ENCODE data around the gene PIWIL4.

Gene PIWIL4

GRCh38 chr11:94662846-94663390 lies 95.8 kb downstream of the PIWIL4 start:
- DNase-seq (ENCODE audit: low read depth), result no peak

GRCh38 chr11:94664346-94664745 lies 97.2 kb downstream of the PIWIL4 start:
- peak; percentile 46 for DNase-seq (ENCODE audit: low read depth)

- no peak for DNase-seq (ENCODE audit: low read depth)
These were observed 98.0 kb downstream of the PIWIL4 start for GRCh38 chr11:94665116-94665659.

DNA sequence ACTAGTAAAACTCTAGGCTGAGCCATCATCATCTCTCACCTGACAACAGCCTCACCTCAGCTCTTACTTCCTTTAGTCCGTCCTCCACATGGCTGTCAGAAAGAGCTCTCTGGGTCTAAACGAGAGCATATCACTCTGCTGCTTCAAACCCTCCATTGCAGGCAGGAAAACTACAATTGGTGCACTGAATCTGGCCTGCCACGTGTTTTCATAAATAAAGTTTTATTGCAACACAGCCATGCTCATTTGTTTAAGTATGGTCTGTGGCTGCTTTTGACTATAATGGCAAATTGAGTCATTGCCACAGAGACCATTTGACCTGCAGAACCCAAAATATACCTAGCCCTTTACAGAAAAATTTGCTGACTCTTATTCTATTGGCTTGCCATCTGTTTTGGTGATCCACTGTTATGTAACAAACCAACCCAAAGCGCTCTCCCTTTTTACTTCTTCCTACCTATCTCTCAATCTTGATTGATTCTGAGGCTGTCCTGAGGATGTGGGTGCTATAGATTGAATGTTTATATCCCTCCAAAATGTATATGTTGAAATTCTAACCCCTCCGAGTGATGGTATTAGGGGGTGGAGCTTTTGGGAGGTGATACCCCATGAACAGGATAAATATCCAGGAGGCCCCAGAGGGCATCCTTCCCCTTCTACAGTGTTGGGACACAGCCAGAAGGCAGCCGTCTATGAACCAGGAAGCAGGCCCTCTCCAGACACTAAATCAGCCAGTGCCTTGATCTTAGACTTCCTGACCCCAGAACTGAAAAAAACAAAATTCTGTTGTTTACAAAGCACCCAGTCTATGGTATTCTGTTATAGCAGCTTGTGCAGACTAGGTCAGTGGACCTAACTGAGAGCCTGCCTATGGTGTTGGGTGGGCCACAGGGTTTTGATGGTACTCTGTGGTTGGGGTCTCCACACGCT lies 99.9 kb downstream of the PIWIL4 start:
- no peak for DNase-seq (ENCODE audit: low read depth)

DNA sequence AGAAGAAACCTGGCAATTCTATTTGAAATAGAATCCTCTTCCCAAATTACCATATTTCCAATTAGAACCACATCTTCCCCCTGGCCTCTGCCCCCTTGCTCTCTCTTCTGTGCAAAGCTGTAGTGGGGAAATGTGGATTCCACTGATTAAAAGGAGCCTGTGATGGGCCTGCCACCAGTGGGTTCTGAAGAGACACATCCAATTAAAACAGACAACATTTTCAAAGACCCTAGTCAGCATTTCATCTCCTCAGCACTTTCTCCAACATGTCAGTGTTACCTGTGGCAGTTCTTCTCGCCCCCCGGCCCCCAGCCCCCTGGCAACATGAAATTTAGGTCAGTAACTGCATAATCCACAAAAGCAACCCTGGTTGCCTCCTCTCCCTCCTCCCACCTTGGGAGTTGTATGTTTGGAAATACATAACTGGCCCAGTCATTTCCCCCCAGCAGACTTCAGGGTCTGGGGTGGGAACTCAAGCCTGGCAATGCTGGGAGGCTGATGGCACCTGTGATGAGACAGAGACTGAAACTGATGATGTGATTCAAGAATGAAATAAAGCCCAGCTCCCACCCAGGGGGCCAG lies 101.1 kb downstream of the PIWIL4 start:
- DNase-seq (ENCODE audit: low read depth), result no peak

- no peak for DNase-seq (ENCODE audit: low read depth)
These were observed 101.9 kb downstream of the PIWIL4 start for GRCh38 chr11:94669023-94669422.
